Activated CD4-positive, alpha-beta T cell treated with anti-CD3 and anti-CD28 coated beads, Interleukin-2, amount 10 ng/mL, durations not matched to agents 7 days and 5 days (primary cell): ENCODE data around the gene IER2. TPM values are rescaled to one million over a fixed set of nuclear protein-coding genes. Genes with fewer than 3 reads are reported as not detected.

Experiments used
- CTCF ChIA-PET: fragments of 350-600 bp; sonication (Branson Sonifier 250); formaldehyde crosslinking; loops from one replicate; lab custom pipeline; 2021; ENCODE audit warnings: antibody characterized with exemption; lab: Charles Lee
- POLR2A ChIA-PET: fragments of 350-600 bp; sonication (Branson Sonifier 250); formaldehyde crosslinking; loops from one replicate; lab custom pipeline; 2021; ENCODE audit warnings: antibody characterized with exemption; lab: Charles Lee
- DNase-seq: peaks from one replicate; pipeline ENCODE4 v3.0.0-alpha.2; 2020
- H3K27ac Mint-ChIP-seq: one replicate; pipeline ENCODE4 v1.8.0; 2021; ENCODE audit warnings: mild to moderate bottlenecking, moderate library complexity, mixed read lengths
- H3K27me3 Mint-ChIP-seq: one replicate; pipeline ENCODE4 v1.8.0; 2021; ENCODE audit warnings: mixed read lengths
- H3K36me3 Mint-ChIP-seq: one replicate; pipeline ENCODE4 v1.8.0; 2021; ENCODE audit warnings: low read depth, mixed read lengths
- H3K4me1 Mint-ChIP-seq: one replicate; pipeline ENCODE4 v1.8.0; 2021; ENCODE audit warnings: mixed read lengths
- H3K4me3 Mint-ChIP-seq: one replicate; pipeline ENCODE4 v1.8.0; 2021; ENCODE audit warnings: mild to moderate bottlenecking, moderate library complexity, mixed read lengths
- H3K9me3 Mint-ChIP-seq: one replicate; pipeline ENCODE4 v1.8.0; 2021; ENCODE audit warnings: mixed read lengths
- total RNA-seq, 2 experiments: library from RNA; stranded (reverse); gene quantifications; one replicate each; pipeline ENCODE4 v1.2.3, GENCODE V29; 2021

IER2 gene
- total RNA-seq, 2 experiments from 2014 or later: 167 to 188 TPM

DNA sequence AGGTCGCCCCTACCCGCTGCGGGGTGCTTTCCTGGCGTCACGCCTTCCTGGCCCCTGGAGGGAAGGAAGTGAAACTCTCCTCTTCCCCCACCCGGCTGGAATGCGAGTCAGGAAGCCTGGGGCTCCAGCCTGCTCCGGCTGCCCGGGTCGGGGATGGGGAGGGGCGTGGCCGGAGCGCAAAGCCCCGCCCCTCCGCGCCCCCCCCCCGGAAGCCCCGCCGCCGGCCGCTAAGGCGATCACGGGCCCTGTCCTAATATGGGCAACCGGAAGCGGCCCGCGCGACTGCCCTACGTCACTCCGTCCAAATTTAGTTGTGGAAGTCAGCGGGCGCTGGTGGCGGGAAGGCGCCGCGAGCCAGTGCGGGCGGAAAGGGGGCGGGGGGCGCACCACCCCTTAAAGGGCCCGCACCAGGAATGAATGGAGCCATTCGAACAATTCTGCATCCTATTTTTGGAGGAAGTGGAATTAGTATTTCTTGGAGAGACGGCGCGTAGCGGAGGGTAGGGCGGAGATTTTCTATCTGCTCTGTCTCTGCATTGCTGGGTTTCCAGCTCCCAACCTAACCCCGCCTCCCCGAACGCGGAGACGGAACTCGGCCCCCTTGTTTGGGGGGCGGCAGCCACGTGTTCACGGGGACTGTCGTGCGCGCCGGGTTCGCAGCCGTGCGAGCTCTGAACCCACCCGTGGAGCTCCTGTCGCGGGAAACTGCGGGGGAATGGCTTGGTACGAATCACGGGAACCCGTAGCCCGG lies 1.6 kb downstream of the IER2 start:
- Mint-ChIP-seq H3K27ac (peak overlapping the region; percentile 100), H3K4me1 (peaks cover 27% of the 10 kb centered on the region), H3K36me3 (peaks cover 29% of the 10 kb centered on the region), H3K4me3 (peak overlapping the region; percentile 97), H3K9me3 (no peaks in the 10 kb centered on the region), H3K27me3 (no peaks in the 10 kb centered on the region)
- POLR2A ChIA-PET: interaction anchor here (0.6 to 1.7 kb wide), 7 partner anchors 10 to 854 kb away, joined by 3 to 5 read pairs (median 3); partner anchors contain the start of gene RFX1
- peak; percentile 96 for DNase-seq
- CTCF ChIA-PET: interaction anchor here (0.6 to 2.0 kb wide), 10 partner anchors 10 to 686 kb away, joined by 3 to 11 read pairs (median 4); no protein-coding TSS in a partner anchor

- Mint-ChIP-seq H3K9me3 (no peaks in the 10 kb centered on the region), H3K4me3 (peak overlapping the region; percentile 97), H3K27me3 (no peaks in the 10 kb centered on the region), H3K36me3 (peaks cover 26% of the 10 kb centered on the region), H3K27ac (peak overlapping the region; percentile 100), H3K4me1 (peaks cover 30% of the 10 kb centered on the region)
- ChIA-PET CTCF (interaction anchor here (0.6 to 2.0 kb wide), 10 partner anchors 9 to 685 kb away, joined by 3 to 11 read pairs (median 4); no protein-coding TSS in a partner anchor), POLR2A (interaction anchor here (0.6 to 1.7 kb wide), 10 partner anchors 9 to 854 kb away, joined by 3 to 5 read pairs (median 3); partner anchors contain the start of gene RFX1)
- DNase-seq: no peak
Observed at GRCh38 chr19:13152356-13152973, 2.3 kb downstream of the IER2 start.

DNA sequence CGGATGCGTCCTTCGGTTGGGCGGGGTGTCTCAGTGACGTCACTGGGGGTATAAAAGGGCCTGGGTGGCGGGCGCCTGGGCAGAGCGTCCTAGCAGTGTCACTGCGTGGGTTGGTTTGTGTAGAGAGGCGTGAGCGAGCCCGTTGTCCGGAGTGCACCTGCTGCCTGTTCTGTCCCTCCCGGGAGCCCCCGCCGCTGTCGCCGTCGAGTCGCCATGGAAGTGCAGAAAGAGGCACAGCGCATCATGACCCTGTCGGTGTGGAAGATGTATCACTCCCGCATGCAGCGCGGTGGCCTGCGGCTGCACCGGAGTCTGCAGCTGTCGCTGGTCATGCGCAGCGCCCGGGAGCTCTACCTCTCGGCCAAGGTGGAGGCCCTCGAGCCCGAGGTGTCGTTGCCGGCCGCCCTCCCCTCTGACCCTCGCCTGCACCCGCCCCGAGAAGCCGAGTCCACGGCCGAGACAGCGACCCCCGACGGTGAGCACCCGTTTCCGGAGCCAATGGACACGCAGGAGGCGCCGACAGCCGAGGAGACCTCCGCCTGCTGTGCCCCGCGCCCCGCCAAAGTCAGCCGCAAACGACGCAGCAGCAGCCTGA lies 2.9 kb downstream of the IER2 start:
- Mint-ChIP-seq H3K4me1 (peaks cover 35% of the 10 kb centered on the region), H3K27me3 (no peaks in the 10 kb centered on the region), H3K4me3 (peak overlapping the region; percentile 97), H3K9me3 (no peaks in the 10 kb centered on the region), H3K27ac (peak overlapping the region; percentile 100), H3K36me3 (peaks cover 26% of the 10 kb centered on the region)
- peak; percentile 97 for DNase-seq
- ChIA-PET POLR2A (interaction anchor here (0.6 to 1.7 kb wide), 9 partner anchors 8 to 853 kb away, joined by 3 to 5 read pairs (median 3); partner anchors contain the start of gene RFX1), CTCF (interaction anchor here (1.1 to 2.0 kb wide), 7 partner anchors 8 to 175 kb away, joined by 3 to 11 read pairs (median 5); no protein-coding TSS in a partner anchor)

- Mint-ChIP-seq H3K9me3 (no peaks in the 10 kb centered on the region), H3K36me3 (peaks cover 32% of the 10 kb centered on the region), H3K4me1 (peaks cover 38% of the 10 kb centered on the region), H3K27ac (peak overlapping the region; percentile 100), H3K27me3 (no peaks in the 10 kb centered on the region), H3K4me3 (peak overlapping the region; percentile 97)
- DNase-seq: no peak
- CTCF ChIA-PET: interaction anchor here (2.0 kb wide), 2 partner anchors 10 to 14 kb away, joined by 10 to 11 read pairs; no protein-coding TSS in a partner anchor
- POLR2A ChIA-PET: interaction anchor here (1.5 to 1.7 kb wide), 2 partner anchors 8 to 54 kb away, joined by 3 to 5 read pairs; no protein-coding TSS in a partner anchor
Observed at GRCh38 chr19:13153569-13154240, 3.5 kb downstream of the IER2 start.

- Mint-ChIP-seq H3K9me3 (no peaks in the 10 kb centered on the region), H3K27ac (peak overlapping the region; percentile 100), H3K36me3 (peaks cover 32% of the 10 kb centered on the region), H3K27me3 (no peaks in the 10 kb centered on the region), H3K4me1 (peaks cover 34% of the 10 kb centered on the region), H3K4me3 (peak overlapping the region; percentile 97)
- POLR2A ChIA-PET: interaction anchor here (0.8 to 1.4 kb wide), 2 partner anchors 10 to 24 kb away, joined by 6 to 7 read pairs; no protein-coding TSS in a partner anchor
- CTCF ChIA-PET: interaction anchor here (1.1 kb wide), 2 partner anchors 10 to 27 kb away, joined by 5 to 7 read pairs; no protein-coding TSS in a partner anchor
- DNase-seq: peak; percentile 61
Observed at GRCh38 chr19:13154241-13154778, 4.1 kb downstream of the IER2 start.

DNA sequence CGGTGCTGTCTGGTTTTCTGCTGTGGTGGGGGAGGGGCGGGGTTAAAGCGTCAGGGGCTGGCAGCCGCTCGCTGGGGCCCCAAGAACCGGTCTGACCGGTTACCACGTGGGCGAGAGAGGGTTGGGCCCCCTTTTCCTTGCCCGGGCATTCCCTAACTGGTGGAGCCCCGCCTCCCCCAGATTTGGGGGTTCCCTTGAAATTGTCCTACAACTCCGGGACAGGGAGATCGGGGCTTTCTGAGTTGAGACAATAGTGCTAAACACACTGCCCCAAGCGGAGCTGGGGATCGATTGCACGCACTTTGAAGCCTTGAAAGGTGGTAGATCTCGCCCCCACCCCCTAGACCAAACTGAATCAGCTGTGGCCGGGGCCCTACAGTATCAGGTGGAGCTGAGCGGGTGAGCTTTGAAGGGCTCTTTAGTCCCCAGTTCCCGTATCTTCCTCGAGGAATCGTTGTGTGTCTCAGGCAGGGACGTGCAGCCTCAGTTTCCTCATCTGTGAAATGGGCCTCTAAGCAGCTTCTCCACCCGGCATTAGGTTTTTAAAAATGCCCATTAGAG lies 4.8 kb downstream of the IER2 start:
- ChIA-PET CTCF (interaction anchor here (0.8 to 1.5 kb wide), 8 partner anchors 9 to 51 kb away, joined by 3 to 7 read pairs (median 4); no protein-coding TSS in a partner anchor), POLR2A (interaction anchor here (0.6 to 1.4 kb wide), 4 partner anchors 9 to 1339 kb away, joined by 3 to 7 read pairs (median 6); no protein-coding TSS in a partner anchor)
- Mint-ChIP-seq H3K36me3 (peaks cover 34% of the 10 kb centered on the region), H3K4me3 (peak overlapping the region; percentile 97), H3K9me3 (no peaks in the 10 kb centered on the region), H3K27ac (peak overlapping the region; percentile 100), H3K27me3 (no peaks in the 10 kb centered on the region), H3K4me1 (peaks cover 35% of the 10 kb centered on the region)
- peak; percentile 78 for DNase-seq

GRCh38 chr19:13155472-13156359 lies 5.5 kb downstream of the IER2 start:
- peak; percentile 79 for DNase-seq
- Mint-ChIP-seq H3K4me1 (peaks cover 40% of the 10 kb centered on the region), H3K36me3 (peaks cover 37% of the 10 kb centered on the region), H3K27ac (peak overlapping the region; percentile 100), H3K4me3 (peak overlapping the region; percentile 97), H3K9me3 (no peaks in the 10 kb centered on the region), H3K27me3 (no peaks in the 10 kb centered on the region)
- ChIA-PET POLR2A (interaction anchor here (0.6 to 1.4 kb wide), 3 partner anchors 8 to 1338 kb away, joined by 3 to 7 read pairs (median 6); no protein-coding TSS in a partner anchor), CTCF (interaction anchor here (0.8 to 1.5 kb wide), 8 partner anchors 8 to 52 kb away, joined by 3 to 7 read pairs (median 4); no protein-coding TSS in a partner anchor)

DNA sequence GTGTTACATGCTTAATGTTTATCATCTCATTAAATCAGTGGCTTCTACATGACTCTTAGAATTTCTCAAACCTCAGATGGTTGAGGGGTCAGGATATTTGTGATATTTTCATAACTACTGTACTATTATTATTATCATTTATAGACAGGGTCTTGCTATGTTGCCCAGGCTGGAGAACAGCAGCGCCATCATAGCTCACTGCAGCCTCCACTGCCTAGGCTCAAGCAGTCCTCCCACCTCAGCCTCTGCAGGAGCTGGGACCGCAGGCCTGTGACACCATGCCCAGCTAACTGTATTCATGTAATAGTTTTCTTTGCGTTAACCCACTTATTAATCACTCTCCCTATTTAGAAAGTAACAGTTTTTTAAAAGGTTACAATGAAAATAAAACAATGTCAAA lies 9.5 kb downstream of the IER2 start:
- Mint-ChIP-seq H3K9me3 (no peaks in the 10 kb centered on the region), H3K36me3 (peaks cover 20% of the 10 kb centered on the region), H3K27ac (peak overlapping the region; percentile 48), H3K27me3 (no peaks in the 10 kb centered on the region), H3K4me1 (peaks cover 59% of the 10 kb centered on the region), H3K4me3 (no peak overlapping the region)
- ChIA-PET POLR2A (no interaction called here), CTCF (no interaction called here)
- DNase-seq: no peak

- Mint-ChIP-seq H3K27ac (no peak overlapping the region), H3K4me1 (peaks cover 67% of the 10 kb centered on the region), H3K4me3 (peak overlapping the region; percentile 43), H3K36me3 (peaks cover 13% of the 10 kb centered on the region), H3K9me3 (no peaks in the 10 kb centered on the region), H3K27me3 (no peaks in the 10 kb centered on the region)
- no peak for DNase-seq
- ChIA-PET POLR2A (no interaction called here), CTCF (no interaction called here)
Observed at GRCh38 chr19:13160557-13160956, 10.3 kb downstream of the IER2 start.
